HepG2 (cell line): ENCODE data around the gene MOGAT3. TPM values are rescaled to one million over a fixed set of nuclear protein-coding genes. Genes with fewer than 3 reads are reported as not detected.

Source experiments
- AGO2 ChIP-seq: fragments of 200-400 bp; formaldehyde crosslinking; optimal IDR thresholded peaks from 2 replicates; pipeline ENCODE3; 2017; ENCODE audit warnings: mild to moderate bottlenecking, low read depth, low read length, moderate library complexity
- ATF7-NPFF ChIP-seq: sonication (generic); formaldehyde crosslinking; IDR thresholded peaks from 2 replicates; pipeline ENCODE4 v1.8.1; 2023; ENCODE audit warnings: mild to moderate bottlenecking, low read depth, missing genetic modification reagents, moderate library complexity
- CERS6 ChIP-seq: sonication (generic); formaldehyde crosslinking; IDR thresholded peaks from 2 replicates; pipeline ENCODE4 v1.5.0; 2020; ENCODE audit warnings: missing genetic modification reagents
- GRHL1 ChIP-seq: sonication (generic); formaldehyde crosslinking; conservative IDR thresholded peaks from 2 replicates; pipeline ENCODE4 v1.8.0; 2022; ENCODE audit warnings: missing genetic modification reagents
- HMGXB4 ChIP-seq, 2 experiments: sonication (generic) in 1 of 2; formaldehyde crosslinking in 1 of 2; IDR thresholded peaks; 2 replicates each; pipeline versions ENCODE4 v1.4.0 to v1.6.1; 2018 to 2020; ENCODE audit warnings: missing genetic modification reagents in 2 of 2, borderline replicate concordance in 1 of 2, low read depth in 1 of 2, mild to moderate bottlenecking in 1 of 2, missing biosample characterization in 1 of 2
- IRF1 ChIP-seq: sonication (generic); formaldehyde crosslinking; IDR thresholded peaks from 2 replicates; pipeline ENCODE4 v1.4.0; 2020; ENCODE audit warnings: low read depth, mild to moderate bottlenecking, missing genetic modification reagents
- ONECUT2 ChIP-seq: sonication (generic); formaldehyde crosslinking; IDR thresholded peaks from 2 replicates; pipeline ENCODE4 v1.4.0; 2020; ENCODE audit warnings: missing genetic modification reagents
- RFXANK ChIP-seq: IDR thresholded peaks from 2 replicates; pipeline ENCODE4 v1.6.1; 2016
- SALL2 ChIP-seq: sonication (generic); formaldehyde crosslinking; IDR thresholded peaks from 2 replicates; pipeline ENCODE4 v1.8.1; 2023; ENCODE audit warnings: mild to moderate bottlenecking, missing genetic modification reagents, inconsistent platforms
- TBL1XR1 ChIP-seq: fragments of 150-350 bp; IDR thresholded peaks from 2 replicates; pipeline ENCODE4 v1.6.1; 2014; ENCODE audit warnings: borderline replicate concordance, low read length; ENCODE audit not compliant: partially characterized antibody
- ZMYM4 ChIP-seq: sonication (generic); formaldehyde crosslinking; IDR thresholded peaks from 2 replicates; pipeline ENCODE4 v1.8.1; 2023; ENCODE audit warnings: mild to moderate bottlenecking, missing genetic modification reagents
- ZNF160 ChIP-seq: sonication (generic); formaldehyde crosslinking; IDR thresholded peaks from 2 replicates; pipeline ENCODE4 v1.8.0; 2022; ENCODE audit warnings: mild to moderate bottlenecking, inconsistent platforms, missing genetic modification reagents
- ZNF329 ChIP-seq: sonication (generic); formaldehyde crosslinking; IDR thresholded peaks from 2 replicates; pipeline ENCODE4 v1.9.0; 2021; ENCODE audit warnings: low read depth, mild to moderate bottlenecking, missing genetic modification reagents
- ZNF552 ChIP-seq: sonication (generic); formaldehyde crosslinking; IDR thresholded peaks from 2 replicates; pipeline ENCODE4 v1.9.0; 2022; ENCODE audit warnings: missing genetic modification reagents, mild to moderate bottlenecking, borderline replicate concordance
- ZNF569 ChIP-seq: sonication (generic); formaldehyde crosslinking; IDR thresholded peaks from 2 replicates; pipeline ENCODE4 v1.5.0; 2020; ENCODE audit warnings: mild to moderate bottlenecking, missing genetic modification reagents, moderate library complexity, borderline replicate concordance
- ZNF740 ChIP-seq: sonication (generic); formaldehyde crosslinking; IDR thresholded peaks from 2 replicates; pipeline ENCODE4 v1.4.0; 2020; ENCODE audit warnings: missing genetic modification reagents
- ZNF749 ChIP-seq: sonication (generic); formaldehyde crosslinking; IDR thresholded peaks from 2 replicates; pipeline ENCODE4 v1.8.0; 2022; ENCODE audit warnings: mild to moderate bottlenecking, missing genetic modification reagents, moderate library complexity, borderline replicate concordance
- polyA plus RNA-seq, 8 experiments: library from polyadenylated mRNA; depleted of rRNA in 3 of 8; stranded (reverse) in 7 of 8; unstranded in 1 of 8; fragments of >200 nt; fragmentation: Illumina TruSeq in 4 of 8; extraction: Trizol in 4 of 8; gene quantifications; 2 replicates each; pipeline versions ENCODE4 v1.2.1 to v1.2.3, GENCODE V29; 2011 to 2016; ENCODE audit warnings: low read depth in 4 of 8, missing spikeins in 1 of 8, mixed read lengths in 1 of 8; ENCODE audit not compliant: insufficient read depth in 1 of 8
- total RNA-seq, 5 experiments: library from RNA; depleted of rRNA; stranded (reverse); fragments of >200 nt; fragmentation: Illumina TruSeq; extraction: Trizol; gene quantifications; 2 replicates each; pipeline ENCODE4 v1.2.3, GENCODE V29; 2016; ENCODE audit warnings: low read depth in 1 of 5

The MOGAT3 gene
- total and polyA plus RNA-seq, 2 of the 13 experiments (the other 11 are each of a cell fraction or from before 2014, with no cell fraction given), result 22.5 to 30.5 TPM

- TF ChIP-seq ZNF749 (no peak), TBL1XR1 (peak; percentile 16), ZNF740 (CRISPR knock-in tag) (no peak), RFXANK (CRISPR knock-in tag) (no peak), SALL2 (CRISPR knock-in tag) (0 out of 2 replicates have a peak, but pooled peaks have one; percentile 16), ONECUT2 (CRISPR knock-in tag) (no peak), ATF7-NPFF (CRISPR knock-in tag) (0 out of 2 replicates have a peak, but pooled peaks have one; percentile 50), ZMYM4 (CRISPR knock-in tag) (no peak), ZNF552 (CRISPR knock-in tag) (0 out of 2 replicates have a peak, but pooled peaks have one; percentile 46), HMGXB4 (CRISPR knock-in tag; IDR thresholded peaks at IDR 0.05; ENCODE audit: borderline replicate concordance in 1 of 2, low read depth in 1 of 2) (0 out of 4 replicates have a peak, but pooled peaks of 1 of the 2 experiments have one; percentile 77), ZNF329 (CRISPR knock-in tag) (no peak), AGO2 (no peak), ZNF160 (CRISPR knock-in tag) (no peak), ZNF569 (CRISPR knock-in tag) (no peak), GRHL1 (CRISPR knock-in tag) (no peak), CERS6 (CRISPR knock-in tag) (no peak), IRF1 (CRISPR knock-in tag) (no peak)
Measured at GRCh38 chr7:101243646-101244374, 43.0 kb upstream of the MOGAT3 start (continued).
